Medulla oblongata (tissue), 1 donor: ENCODE results near the gene EPX.
A peak's percentile ranks its signal among the peaks of the same experiment; 100 is the strongest.

Experiments
- DNase-seq: peaks from one replicate; pipeline ENCODE4 v3.0.0-alpha.2; 2015; ENCODE audit errors: extremely low spot score

EPX gene

DNA sequence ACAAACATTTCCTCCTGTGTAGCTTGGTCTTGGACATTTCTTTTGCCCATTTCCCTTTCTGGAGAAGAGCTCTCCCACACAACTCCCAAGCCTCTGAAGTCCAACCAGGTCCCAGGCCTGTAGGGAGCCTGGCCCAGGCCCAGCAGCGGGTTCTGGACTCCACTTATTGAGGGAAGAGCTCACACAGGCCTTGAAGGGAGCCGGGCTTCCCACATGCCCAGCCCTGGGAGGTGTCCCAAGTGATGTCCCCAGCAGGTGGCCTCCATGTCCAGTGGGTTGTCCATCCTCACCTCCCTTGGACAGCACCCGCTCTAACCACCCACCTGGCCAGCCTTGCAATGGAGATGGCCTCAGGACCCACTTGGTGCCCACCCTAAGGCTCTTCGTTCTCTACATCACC lies 5.9 kb upstream of the EPX start:
- no peak for DNase-seq

DNA sequence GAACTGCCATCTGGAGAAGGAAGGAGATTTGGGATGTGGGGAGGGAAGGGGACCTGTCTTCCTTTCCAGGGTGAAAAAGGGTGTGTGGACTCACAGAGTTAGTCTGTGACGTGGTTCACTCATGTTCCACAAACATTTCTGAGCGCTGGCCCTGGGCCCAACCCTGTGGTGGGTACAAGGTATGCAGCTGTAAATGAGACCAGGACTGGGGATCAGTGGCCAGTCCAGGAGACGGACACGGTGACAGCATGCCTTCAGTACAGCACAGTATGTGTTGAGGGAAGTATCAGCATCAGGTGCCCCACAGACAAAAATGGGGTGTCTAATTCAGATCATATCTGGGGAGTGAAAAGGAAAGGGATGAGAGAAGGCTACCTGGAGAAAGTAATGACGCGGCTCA lies 5.5 kb upstream of the EPX start:
- no peak for DNase-seq

DNA sequence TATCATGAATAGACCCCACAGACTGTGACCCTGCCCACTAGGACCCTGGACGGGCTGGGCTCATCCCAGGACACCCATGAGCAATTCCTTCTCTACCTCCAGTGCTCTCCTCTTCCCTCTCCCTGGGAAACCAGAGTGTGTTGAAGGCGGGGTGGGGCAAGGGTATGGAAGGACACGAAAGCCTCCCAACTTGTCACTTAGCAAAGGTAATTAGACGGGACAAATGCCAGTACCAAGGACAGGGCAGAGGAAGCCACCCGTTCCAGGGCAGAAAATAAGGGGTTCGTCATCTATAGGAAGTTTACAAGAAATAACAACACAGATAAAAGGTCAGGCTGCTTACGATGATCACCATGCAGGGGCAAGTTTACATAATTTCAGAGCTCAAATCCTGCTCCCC lies 4.9 kb upstream of the EPX start:
- DNase-seq: no peak

DNA sequence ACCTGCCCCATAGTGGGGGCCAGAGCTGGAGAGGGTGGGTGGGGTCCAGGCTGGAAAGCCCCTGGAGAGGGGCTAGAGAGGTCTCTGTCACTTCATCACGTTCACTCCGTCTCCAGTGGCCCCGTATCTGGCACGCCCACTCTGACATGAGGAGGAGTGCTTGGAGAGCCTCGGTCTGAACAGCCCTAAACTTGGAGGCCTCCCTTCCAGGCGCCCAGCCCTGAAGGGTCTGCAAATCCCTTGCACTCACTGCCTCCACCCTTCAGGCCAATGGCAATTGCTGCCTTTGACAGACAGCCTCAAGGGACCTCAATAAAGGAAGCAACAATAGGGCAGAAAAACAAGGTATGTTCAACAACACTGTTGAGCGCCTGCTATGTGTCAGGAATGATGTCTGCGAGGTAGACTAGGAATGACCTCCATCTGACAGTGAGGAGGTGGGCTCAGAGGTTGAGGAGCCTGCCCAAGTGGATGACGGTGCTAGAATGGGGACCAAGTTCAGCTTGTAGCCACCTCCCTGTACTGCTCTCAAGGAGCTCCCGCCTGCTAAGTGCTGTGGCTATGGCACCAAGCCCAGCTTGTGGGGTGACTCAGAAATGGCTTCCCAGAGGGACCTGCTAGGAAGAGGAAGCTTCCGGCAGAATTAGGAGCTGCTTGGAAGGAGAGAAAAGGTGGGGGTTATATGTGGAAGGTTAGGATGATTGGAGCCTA lies 2.9 kb upstream of the EPX start:
- no peak for DNase-seq

DNA sequence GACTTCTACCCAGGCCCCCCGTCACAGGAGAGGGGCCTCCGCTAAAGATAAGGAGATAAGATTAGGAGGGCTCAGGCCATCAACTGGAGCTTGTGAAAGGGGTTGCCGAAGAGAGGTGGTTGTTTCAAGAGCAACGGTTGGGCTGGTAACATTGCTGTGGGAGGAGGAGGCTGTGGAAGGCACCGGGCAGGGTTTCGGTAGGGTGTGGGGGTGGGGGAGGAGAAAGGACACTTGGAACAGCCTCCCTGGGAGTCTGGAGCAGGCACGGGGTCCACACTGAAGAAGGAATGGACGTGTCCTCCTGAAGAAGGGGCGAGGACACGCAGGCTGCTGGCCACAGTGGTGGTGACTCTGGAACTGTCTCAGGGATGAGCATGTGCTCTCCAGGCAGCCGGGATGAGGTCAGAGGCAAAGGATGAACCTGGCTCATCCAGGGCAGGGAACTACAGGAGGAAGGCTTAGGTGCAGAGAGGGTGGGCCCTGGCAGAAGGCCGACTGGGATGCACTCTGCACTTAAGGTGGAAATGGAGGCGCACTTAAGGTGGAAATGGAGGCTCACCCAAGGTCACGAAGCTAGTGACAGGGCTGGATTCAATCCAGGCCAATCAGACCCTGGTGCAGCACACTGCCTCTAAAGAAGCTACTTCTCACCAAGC lies 1.2 kb upstream of the EPX start:
- DNase-seq: no peak

DNA sequence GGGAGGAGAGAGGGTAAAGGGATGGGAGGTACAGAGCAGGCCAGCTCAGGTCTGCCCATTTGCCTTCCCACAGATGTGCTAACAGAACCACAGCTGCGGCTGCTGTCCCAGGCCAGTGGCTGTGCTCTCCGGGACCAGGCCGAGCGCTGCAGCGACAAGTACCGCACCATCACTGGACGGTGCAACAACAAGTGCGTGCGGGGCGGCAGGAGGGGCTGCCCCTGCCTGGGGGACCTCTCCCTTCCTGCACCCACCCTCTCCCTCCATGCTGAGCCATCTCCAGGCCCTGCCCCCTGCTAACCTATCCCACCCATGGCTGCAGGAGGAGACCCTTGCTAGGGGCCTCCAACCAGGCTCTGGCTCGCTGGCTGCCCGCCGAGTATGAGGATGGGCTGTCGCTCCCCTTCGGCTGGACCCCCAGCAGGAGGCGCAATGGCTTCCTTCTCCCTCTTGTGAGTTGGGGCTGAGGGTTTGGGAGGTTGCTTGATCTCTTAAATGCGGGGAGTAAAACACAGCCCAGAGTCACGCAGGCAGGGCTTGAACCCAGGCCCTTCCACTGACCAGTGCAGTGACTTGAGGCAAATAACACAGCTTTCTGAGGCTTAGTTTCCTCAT lies 1.2 kb downstream of the EPX start:
- no peak for DNase-seq

DNA sequence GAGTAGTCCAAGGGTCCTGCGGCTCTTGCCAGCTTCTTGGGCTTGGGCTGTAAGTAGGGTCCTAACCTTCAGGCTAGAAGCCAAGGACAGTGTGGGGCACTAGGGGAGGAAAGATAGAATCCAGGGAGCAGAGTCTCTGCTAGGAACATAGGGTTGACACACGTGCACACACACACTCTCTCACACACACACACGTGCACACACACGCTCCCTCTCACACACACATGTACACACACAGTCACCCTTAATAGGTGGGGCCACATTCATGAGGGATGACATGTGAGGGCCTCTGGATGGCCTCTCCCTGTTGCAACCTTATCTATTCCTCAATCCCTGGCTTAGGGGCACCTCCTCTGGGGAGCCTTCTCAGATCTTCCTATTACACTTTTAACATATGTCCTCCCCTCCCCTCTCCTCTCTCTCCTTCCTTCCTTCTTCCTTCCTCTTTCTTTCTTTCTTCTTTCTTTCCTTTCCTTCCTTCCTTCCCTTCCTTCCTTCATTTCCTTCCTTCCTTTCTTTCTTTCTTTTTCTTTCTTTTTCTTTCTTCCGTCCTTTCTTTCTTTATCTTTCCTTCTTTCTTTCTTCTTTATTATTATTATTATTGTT lies 3.1 kb downstream of the EPX start:
- no peak for DNase-seq

DNA sequence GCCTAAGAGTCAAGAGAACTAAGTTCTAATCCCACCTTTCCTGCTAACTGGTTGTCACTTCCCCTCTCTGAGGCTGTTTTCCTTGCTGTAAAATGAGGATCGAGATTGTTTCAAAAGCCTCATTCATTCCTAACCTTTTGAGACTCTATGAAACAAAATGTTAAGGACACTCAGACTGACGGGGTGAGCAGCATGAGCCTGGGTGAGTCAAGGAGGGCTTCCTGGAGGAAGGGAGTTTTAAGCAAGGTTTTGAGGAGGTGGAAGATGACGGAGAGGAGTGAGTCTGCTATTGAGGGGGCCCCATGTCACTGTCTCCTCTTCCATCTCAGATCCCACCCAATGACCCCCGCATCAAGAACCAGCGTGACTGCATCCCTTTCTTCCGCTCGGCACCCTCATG lies 4.1 kb downstream of the EPX start:
- no peak for DNase-seq

DNA sequence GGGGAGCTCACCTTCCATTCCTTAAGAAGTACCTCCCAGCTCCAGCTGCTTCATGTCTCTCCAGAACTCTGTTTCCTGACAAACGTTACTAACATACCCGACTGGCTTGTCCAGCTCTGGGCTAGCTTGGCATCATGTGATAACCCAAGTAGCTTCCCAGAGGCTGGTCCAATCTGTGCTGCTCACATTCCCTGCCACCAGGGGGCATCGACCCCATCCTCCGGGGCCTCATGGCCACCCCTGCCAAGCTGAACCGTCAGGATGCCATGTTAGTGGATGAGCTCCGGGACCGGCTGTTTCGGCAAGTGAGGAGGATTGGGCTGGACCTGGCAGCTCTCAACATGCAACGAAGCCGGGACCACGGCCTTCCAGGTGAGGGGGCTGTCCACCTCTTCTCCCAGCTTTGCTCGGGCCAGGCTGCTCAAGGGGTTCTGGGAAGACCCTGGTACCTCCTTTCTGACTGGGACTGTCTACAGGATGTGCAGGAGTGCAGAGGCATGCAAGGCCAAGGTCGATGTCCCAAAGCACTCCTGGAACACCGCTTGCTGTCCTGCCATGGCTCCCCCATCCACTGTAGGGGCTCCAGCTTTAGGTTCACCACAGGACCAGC lies 7.6 kb downstream of the EPX start:
- peak; percentile 9 for DNase-seq

DNA sequence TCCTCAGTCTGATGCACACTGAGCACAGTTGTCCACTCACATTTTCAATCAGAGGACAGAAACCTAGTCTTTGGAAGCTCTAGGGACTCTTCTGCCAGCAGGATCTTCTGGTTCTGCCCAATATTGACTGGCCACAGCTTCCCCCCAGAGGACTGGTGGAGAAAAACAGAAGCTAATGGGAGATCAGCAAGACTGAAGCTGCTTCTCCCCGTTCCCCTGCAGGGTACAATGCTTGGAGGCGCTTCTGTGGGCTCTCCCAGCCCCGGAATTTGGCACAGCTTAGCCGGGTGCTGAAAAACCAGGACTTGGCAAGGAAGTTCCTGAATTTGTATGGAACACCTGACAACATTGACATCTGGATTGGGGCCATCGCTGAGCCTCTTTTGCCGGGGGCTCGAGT lies 10.3 kb downstream of the EPX start:
- no peak for DNase-seq

DNA sequence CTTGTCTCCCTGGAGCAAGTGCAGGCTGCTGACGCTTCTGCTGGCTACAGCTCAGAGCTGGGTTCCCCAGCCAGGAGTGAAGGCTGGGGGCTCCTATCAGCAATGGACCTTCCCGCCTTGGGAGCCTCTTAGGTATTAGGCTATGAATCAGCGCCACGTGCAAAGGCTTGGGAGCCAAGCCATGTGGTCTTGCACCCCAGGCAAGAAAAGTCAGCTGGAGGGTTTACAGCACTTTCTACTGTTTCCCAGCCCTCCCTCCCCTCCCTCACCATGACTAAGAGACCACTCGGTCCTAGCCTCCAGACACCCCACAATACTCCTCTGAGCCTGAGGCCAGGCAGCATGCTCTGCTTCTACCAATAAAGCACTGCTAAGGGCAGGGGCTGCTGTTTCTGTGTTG lies 12.3 kb downstream of the EPX start:
- no peak for DNase-seq

DNA sequence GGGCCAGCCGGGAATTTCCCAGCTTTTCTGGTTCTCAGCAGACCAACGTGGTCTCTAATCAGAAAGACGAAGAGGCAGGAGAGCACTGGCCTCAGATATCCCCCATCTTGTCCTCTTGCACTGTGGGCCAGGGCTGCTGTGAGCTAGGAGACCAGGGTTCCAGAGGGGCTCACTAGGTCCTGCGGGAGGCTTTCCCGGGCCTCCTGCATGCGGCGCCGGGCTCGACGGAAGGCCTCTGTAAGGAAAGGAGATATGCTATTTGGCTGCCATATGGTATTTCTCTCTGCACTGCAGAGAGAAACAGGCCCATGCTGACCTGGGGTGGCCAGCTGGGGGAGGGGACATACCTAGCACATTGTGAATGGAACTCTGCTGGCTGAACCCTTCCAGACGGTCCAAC lies 13.4 kb downstream of the EPX start:
- DNase-seq: no peak

DNA sequence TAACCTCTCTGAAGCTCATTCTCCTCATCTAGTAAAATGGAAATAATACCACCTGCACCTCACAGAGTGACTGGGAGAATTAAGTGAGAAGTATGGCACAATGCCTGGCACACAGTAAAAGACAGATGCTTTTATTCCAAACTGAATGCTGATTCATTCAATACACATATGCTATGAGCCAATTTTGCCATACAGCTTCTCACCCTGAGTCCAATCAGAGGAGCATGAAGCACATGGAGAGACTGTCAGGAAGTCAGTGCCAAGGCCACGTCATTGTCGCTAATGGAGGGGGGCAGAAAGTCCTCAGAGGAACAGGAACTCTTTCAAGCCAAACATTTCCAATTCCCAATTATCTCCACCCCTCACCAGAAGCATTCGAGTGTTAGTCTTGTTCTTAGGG lies 14.9 kb downstream of the EPX start:
- no peak for DNase-seq

DNA sequence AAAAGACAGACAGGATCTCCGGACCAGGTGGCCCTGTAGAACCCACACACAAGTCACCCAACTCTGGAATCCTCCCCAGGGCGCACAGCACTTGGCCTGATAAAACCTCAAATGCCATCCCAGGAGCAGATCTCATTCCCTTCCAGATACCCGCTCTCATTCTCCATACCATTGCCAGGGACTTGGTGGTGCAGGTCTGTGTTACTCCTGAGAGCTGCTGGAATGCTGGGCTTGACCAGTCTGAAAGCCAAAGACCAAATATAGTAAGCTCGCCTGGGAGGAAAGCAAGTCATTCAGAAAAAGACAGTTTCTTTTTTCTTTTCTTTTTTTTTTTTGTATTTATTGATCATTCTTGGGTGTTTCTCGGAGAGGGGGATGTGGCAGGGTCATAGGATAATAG lies 15.8 kb downstream of the EPX start:
- no peak for DNase-seq

DNA sequence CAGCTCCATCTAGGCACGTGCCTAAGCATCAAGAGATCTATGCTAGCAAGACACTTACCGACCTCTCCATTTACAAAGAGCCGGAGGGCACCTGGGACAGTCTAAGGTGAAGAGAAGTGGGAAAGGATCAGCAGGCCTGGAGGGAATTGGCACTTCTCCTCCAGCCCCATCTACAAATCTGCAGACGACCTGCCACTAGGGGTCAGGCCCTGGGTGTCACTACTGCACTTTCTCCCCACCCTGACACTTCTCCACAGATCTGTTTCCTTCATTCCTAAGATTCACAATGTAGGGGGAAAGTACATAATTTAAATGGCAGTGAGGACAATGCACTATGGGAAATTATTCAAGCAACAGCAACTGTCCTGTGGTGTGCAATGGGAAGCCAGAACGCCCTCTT lies 18.4 kb downstream of the EPX start:
- no peak for DNase-seq

DNA sequence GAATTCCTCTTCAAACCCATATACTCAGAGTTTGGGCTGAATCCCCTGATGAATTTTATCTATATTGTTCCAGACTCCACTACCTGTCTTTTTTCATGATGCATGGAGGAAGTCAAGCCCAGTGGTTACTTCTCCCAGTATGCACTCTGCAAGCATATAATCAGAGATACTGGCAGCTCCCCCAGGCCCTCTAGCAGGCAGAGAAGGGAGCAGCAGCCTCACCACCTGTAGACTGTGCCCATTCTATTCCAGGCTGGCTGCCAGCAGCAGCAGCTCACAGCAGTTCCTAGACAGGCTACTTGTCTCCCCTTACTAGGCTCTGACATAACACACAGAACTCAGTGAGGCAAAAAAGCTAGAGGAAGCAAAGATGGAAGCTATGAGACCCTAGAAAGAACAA lies 23.2 kb downstream of the EPX start:
- no peak for DNase-seq

DNA sequence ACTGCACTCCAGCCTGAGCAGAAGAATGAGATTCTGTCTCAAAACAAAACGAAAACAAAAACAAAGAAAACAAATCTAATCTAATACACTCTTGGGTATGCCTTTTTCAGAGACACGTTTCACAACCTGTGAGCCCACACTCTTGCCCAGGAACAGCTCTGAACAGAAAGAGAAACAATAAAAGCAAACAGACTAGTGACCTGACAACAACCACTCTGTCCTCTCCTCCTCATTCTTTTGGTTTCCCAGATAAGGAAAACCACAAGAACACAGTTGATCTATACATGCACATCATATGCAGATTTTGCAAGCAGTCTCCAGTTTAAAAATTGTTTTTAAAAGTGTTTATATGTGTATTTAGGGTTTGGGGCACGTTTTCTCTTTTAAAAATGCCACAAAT lies 25.2 kb downstream of the EPX start:
- DNase-seq: no peak

DNA sequence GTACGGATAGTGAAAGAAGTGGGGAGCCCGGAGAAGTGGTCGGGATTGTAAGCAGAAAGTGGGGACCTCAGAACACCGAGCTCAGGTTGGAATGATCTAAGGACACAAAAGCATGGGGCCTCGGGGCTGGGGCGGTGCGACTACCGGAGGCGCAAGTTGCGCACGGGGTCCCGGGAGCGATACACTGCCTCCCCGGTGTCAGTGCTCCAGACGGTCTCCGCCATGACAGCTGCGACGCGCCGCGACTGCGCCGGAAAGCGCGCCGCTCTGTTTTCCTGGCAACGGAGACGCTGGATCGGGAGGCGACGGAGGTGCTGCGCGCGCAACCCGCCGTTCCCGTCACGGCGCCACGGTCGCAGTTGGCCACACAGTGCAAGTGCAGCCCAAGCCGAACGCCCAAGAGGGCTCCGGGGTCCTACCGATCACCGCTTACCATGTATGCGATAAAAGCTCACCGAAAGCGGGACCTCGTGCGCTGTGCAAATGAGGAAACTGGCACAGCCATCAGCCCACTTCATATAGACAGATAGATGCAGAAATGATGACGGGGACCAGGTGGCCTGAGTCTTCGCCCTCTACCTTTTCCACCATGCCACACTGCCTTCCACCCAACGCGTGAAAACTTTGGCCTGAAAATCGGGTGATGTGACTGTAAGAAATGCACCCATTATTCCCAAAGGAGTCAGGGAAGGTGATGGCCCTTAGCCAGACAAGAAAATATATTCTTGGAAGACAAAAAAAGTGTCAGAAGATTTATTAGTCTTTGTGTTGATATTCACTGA lies 26.7 kb downstream of the EPX start, which contains the start of gene MKS1:
Gene MKS1 (minus strand): TSS at position 249 of the 782 bp plus-strand sequence. CDS start 25 bp downstream, at position 224.
- DNase-seq: peak; percentile 92

DNA sequence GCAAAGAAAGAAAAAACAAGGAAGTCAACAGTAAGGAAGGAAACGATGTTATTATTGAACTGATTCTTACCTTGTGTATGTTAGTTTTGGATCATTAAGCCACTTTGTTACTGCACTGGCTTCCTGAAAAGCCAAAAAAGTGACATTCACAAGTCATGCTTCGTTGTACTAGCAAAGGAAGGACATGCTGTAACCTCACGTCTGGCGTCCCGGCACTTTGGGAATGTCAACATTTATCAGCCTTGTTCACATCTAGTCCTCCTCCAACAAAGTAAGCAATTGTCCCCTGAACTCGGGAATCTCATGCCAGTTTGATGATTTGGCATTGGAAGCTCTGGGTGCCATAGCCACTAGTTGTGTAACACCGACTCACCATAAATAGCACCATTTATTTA lies 27.3 kb downstream of the EPX start:
- peak; percentile 19 for DNase-seq

DNA sequence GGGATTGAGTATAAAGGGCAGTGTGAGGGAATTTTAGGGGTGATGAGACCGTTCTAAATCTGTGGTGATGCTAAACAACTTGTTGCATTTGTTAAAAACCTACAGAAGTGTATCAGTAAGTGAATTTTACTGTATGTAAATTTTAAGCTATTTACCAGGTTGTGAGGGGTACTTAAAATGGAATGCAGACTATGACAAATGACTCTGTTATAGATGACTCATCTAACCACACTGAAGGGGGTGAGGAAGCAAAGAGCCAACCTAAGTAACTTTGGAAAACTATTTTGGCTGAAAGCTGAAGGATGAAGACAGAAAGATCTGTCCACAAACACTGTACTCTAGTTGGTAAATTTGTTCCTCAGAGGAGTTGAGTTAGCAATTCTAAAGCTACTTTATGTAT lies 31.8 kb downstream of the EPX start:
- no peak for DNase-seq

DNA sequence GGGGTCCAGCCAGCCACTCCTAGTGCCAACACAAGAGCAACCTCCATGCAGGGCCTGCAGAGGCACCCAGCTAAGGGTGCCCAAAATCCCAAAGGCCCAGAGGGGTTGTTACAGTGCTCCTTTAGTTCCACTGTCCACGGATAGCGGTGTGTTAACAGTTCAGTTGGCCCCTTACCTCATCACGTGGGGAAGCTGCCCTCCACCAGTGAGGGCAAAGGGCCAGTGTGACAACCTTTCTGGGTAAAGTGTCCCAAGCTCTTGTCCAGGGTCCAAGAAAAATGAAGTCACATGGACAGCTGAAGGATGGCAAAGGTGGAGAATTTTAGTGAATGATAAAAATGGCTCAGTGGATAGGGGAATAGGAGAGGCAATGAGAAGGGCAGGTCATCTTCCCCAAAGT lies 35.2 kb downstream of the EPX start:
- DNase-seq: no peak

DNA sequence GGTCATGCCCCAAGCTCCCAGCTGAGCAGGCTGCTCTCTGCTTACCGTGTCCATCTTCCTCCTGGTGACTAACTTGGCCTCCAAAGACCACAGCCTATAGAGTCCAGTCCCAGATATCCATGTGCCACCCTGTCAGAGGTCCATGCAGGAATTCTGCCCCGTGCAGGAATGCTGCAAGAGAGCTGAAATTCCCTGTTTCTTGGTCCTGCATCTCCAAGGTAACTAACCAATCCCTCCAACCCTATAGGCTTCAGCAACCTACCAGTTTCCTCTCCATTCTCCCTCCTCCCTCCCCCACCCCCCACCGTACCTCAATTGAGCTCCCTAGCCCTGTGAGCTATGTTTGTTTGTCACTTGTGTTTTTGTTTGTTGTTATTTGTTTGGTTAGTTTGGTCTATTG lies 36.2 kb downstream of the EPX start:
- DNase-seq: no peak
